A172 (cell line): ENCODE data around the gene ZXDC. TPM values are rescaled to one million over a fixed set of nuclear protein-coding genes. Genes with fewer than 3 reads are reported as not detected.

Experiments
- DNase-seq: peaks from one replicate; pipeline ENCODE4 v3.0.0-alpha.2; 2015; ENCODE audit warnings: low spot score
- total RNA-seq: library from RNA; depleted of rRNA; stranded (reverse); fragments of >200 nt; shearing (Covaris generic); gene quantifications from 2 replicates; pipeline ENCODE4 v1.2.3, GENCODE V29; 2014

Gene ZXDC
- total RNA-seq, 1 experiment from 2014 or later, result 19.2 TPM

DNA sequence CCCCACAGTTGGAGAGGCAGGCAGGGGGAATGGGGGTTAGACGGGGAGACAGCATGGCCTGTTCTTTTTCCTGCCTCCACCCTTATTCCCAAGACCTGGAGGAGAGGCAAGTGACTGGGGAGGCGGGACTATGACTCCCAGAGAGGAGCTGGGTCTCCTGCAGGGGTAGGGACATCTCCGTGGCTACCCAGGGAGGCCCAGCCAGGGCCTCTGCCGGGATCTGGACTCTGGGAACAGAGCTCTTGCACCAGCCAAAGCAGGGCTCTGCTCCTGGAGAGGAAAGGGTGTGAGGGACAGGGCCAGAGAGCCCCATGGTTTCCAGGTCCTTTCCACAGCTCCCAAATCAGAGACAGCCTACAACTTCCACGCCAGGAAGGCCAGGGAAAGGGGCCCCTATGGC, 58.2 kb downstream of the ZXDC start:
- no peak for DNase-seq

DNA sequence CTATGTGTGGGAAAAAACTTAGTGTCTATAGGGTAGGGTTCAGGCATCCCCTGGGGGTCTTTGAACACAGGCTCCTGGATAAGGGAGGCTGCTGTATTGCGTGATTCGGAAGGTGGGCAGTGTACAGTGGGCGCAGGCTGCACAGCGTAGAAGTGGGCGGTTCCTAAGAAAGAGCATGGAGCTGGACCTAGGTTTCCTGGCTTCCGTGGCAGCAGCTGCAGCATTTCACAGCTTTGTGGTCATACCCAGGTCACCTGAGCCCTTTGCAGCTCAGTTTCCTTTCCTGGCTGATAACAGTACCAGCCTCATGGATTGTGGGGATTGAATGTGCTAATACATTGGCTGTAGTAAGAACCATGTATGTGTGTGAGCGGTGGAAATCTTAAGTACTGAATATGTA, 58.7 kb downstream of the ZXDC start:
- no peak for DNase-seq

DNA sequence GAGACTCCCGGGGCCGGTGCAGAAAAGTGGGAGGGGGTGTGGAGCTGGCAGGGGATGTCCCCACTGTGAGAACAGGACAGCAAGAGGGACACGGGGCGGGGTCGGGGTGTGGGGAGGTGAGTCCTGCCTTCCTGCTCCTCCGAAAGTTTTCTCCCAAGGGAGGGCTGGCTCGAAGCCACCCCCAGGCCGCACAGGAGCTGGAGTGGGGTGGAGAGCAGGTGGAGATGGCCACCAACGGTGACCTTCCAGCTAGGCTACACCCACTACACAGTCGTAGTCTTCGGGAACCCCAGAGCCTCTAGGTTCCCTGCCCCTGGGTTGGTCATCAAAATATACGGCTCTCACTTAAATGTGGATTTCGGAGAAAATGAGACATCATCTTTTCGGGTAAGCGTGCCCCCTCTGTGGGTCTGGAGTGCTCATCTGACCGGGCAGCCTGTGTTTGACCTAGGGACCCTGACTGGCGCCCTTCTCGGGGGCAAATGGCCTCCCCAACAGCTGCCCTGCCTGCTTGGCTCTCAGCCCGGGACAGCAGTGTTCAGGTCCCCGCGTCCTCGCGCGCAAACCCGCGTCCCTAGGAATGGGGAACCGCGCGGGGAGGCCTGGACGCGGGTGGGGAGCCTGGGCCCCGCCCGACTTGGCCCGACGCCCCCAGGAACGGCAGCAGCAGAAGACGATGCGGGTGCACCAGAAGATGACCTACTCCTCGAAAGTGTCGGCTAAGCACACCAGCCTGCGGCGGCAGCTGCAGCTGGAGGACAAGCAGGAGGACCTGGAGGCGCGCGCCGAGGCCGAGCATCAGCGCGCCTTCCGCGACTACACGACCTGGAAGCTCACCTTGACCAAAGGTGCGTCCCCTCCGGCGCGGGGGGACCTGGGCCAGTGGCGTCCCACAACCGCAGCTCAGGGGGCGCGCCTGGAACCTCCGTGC, 59.8 kb downstream of the ZXDC start:
- DNase-seq, result no peak

DNA sequence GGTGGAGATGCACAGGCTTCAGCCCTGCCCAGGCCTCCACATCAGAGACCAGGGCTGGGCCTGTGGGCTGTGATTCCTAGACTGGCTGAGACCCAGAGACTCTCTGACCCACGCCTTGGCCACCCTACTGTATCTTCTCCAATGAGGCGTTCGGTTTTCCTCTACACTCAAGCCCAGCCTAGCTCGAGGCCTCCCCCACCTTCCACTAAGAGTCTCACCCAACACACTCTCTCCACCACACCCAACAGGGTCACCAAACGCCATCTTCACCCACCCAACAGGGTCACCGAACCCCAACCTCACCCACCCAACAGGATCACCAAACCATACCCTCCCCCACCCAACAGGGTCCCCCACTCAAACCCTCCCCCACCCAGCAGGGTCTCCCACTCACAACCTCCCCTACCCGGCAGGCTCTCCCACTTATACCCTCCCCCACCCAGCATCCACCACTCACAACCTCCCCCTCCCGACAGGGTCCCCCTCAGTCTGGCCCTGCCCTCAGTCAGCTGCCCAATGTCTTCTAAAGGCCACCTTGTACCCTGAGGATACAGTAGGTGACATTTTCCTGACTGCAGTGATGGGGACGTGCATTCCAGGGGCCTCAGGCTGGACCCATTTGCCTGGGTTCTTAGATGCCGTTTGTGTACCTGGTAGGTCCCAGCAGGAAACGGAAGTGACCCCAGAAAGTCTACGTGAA, 60.6 kb downstream of the ZXDC start:
- DNase-seq, result no peak

DNA sequence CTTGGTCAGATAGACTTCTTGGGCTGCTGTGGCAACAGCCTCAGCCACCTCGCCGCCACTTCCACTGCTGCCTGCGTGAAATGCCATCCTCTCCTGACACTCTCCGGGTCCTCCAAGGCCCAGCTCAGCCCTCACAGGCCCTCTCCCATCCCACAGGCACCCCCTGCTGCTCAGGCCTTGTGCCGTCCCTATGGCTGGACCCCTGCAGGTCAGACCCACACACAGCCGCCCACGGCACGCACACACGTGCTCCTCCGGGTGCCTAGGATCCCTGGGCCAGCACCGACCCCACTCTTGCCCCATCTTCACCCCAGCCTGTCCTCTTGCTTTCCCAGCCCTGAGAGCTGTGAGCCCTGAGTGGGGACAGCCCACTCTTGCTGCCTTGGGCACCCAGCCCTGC, 61.3 kb downstream of the ZXDC start:
- DNase-seq, result no peak

DNA sequence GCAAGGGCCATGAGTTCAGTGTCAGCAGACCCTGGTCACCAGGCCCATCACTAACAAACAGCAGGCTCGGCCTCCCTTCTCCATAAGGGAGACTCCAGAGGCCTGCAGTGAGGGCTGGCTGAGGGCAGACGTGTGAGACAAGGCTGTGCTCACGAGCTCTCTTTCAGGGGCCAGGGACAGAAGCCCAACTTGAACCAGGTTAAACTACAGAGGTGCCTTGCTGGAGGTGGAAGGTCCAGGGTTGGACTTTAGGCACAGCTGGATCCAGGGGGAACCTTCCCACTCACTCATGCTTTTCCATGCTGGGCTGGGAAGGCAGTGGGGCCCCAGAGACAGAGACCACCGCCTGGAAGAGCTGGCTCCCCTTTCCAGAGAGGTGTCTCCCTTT, 62.0 kb downstream of the ZXDC start:
- no peak for DNase-seq

DNA sequence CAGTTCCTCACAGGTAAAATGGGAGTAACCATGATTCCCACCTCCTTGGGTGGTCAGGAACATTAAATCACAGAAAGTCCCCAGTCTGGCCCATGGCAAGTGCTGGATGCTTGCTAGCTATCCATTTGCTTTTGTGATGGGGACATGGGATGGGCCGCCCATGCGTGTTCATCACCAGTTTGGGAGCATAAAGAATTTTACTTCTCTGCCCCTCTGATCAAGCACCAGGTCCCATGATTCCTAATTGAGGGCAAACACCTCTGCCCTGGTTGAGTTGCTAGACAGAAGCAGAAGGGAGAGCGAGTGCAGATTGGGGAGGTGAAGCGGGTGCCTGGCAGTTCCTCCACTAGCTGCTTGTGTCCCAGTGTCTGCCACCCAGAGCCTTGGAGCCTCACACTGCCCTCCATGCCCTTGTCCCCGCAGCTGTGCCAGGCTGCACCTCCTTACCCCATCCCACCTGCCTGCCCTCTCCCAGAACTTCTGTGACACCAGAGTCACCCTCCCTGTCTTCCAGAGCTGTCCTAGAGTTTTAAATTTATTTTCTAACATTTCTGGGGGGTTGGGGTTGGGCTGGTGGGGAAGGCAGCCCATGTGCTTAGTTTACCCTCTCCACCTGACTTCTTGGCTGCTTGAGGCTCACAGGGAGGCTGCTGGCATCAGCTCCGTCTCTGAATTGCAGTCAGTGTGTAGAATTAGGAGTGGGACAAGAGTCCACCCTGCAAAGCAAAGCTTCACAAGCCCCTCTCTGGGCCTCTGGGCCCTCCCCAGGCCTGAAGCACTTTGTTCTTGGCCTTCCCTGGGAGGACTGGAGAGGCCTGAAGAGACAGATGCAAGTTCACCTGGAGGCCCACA, 62.6 kb downstream of the ZXDC start:
- DNase-seq, result no peak

DNA sequence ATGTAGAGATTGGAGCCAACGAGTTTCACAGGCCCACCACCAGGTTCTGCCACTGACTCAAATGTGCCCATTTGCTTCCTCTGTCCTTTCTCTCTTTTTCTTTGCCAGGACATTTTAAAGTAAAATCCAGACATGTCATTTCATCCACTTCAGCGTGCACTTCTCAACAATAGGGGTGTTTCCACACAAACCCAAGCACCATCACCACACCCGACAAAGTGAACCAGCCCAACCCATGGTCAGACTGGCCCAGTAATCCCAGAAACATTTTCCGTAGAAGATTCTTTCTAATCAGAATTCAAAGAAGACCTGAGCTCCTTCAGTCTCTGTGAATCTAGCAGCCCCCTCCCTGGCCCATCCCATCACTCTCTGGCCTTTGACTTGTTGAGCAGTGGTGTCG, 67.6 kb downstream of the ZXDC start:
- no peak for DNase-seq

DNA sequence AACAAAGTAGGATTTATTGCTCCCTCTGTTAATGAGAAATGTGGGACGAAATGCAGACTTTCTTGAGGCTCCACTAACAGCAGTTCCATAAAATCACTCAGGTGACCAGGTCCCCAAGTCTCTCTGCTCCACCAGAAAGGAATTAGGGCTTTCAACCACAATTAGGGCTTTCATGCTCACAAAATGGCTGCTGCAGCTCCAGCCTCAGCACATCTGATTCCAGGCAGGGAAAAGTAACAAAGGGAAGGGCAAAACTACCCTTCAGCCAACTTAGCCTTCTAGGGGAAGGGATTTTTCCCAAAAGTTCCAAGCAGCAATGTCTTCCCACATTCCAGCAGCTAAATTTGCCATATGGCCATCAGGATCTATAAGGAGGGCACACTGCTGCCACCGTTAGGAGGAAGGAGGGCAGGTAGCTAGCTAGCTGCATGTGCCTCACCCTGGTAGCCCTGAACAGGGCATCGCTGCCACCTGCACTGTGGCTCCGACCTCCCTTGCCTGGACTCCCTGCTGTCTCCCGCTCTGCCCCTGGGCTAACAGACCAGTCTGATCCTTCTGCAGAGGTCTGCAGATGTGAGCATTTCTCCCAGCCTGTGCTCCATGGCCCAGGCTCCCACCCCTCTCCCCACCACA, 68.2 kb downstream of the ZXDC start:
- DNase-seq, result no peak

DNA sequence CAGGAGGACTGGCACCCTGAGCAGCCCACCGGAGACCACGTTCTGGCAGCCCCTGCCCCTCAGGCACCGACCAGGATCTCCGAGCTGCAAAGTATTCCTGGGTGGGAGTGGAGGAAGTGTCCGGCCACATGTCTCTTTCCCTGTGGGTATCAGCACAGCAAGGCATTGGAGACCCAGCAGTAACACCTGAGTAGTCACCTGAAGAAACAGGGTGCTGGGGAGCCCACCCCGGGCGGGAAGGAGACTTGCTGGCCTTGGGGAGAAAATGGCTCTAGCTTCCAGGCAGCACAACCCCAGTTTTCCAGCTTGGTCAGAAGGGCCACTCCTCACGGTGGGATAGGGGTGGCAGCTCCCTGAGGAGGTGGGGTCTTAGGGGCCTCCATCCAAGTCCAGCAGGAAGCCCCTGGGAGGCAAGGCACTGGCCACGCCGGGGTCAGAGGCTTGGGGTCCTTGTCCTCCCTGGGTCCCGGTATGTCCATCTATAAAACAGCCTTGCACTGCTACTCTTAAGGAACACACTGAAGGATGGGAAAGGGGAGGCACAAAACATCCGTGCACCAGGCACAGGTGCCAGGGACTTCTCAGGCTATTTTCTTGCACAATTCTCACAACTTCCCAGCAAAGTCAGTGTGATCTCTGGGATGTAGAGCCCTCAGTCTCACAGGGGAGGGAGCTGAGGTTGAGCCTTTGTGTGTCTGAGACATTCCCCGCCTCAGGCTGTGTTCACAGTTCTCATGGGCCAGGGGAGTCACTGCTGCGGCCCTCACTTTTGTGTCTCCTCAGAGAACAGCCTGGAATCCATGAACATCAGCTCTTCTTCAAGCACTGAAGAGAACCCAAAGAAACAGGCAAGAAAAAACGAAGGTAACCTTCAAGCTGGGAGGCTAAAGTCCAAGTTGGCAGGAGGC, 69.0 kb downstream of the ZXDC start:
- no peak for DNase-seq

DNA sequence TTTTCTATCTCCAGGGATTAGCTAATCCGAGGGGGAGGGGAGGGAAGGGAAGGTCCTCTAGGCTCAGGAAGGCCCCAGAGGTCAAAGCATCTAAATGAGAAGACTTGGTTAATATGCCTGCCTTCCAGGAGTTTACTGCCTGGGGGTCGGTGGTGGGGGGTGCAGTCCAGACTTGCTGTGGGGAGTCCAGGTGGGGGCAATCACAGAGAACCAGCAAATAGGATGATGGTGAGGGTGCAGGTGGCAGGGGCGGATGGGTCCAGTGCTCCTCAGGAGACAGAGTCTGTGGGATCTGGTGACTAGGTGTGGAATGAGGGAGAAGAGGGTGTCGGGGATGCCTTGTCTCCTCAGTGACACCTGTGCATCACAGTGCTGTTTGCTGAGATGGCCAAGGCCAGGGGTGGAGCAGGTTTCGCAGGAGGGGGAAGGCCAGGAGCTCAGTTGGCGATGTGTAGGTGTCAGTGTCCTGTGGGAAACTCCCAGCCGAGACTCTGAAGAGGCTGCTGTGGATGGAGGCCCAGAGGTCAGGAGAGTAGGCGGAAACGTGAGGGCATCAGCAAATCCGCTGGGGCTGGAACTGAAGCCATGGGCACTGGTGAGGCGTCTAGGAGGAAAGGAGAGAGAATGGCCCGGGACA, 72.9 kb downstream of the ZXDC start:
- DNase-seq, result no peak

DNA sequence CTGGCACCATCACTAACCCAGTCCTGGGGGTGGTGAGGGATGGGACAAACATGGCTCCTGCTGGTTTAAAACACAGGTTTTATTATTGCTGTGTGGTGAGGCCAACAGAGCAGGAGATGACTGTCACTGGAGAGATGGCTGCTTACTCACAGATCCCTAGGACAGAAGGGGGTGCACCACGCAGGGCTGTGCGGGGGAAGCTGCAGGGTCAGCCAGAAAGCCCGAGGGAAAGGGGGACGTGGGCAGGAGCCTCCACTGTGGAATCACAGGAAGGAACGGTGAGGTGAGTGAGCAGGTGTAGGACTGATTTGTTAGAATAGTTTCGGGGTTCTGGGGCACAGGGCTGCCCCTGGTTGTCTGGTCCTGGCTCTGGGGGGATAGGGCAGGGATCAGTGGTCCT, 73.5 kb downstream of the ZXDC start:
- DNase-seq, result no peak

DNA sequence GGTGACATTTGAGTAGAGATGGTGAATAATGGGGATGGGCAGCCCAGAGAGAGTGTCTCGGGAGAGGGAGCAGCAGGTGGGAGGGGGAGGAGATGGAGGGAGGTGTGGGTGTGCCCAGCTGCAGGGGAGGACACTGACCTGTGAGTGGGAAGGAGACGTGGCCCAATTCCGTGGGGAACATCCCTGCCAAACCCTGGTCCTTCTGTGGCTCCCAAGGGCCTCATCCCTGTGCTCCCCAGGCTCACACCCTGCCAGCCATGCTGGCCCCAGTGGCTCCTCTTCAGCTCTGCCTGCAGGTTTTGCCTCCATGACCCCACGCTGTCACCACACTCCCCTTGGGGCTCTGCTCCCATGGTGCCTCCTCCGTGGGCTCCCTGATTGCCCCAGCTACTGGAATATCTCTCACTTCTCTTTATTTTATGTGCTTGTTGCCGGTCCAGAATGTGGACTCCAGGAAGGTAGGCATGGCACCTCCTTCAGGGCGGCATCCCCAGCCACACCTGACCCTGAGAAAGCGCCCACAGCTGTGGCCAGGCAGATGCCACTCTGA, 74.0 kb downstream of the ZXDC start:
- no peak for DNase-seq

DNA sequence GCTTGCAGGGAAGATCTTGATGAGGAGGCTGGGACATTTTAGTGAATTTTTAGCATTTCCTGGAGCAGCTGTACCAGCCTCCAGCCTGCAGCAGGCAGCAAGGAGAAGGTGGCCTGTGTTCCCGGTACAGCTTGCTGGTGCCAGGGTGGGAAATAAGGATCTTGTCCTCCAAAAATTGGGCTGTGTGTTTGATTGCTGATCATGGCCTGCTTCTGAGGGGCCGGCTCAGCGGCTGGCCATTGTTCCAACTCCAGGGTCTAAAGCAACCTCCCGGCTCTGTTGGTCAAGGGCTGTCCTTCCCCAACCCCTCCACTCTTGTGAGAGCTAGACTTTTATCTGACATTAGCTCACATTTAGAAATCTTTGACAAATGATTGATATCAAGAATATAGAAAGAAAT, 75.9 kb downstream of the ZXDC start:
- no peak for DNase-seq

DNA sequence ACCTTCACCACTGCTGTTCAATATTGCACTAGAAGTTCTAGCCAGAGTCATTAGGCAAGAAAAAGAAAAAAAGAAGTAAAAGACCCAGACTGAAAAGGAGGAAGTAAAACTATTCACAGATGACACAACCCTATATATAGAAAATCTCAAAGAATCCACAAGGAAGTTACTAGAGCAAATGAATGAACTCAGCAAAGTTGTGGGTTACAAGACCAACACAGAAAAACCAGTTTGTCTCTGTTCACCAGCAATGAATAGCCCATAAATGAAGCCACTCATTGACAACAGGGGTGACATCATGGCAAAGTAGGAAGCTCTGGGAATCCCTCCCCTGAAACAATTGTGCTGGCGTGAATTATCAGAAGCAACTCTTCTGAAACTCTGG, 76.3 kb downstream of the ZXDC start:
- no peak for DNase-seq

DNA sequence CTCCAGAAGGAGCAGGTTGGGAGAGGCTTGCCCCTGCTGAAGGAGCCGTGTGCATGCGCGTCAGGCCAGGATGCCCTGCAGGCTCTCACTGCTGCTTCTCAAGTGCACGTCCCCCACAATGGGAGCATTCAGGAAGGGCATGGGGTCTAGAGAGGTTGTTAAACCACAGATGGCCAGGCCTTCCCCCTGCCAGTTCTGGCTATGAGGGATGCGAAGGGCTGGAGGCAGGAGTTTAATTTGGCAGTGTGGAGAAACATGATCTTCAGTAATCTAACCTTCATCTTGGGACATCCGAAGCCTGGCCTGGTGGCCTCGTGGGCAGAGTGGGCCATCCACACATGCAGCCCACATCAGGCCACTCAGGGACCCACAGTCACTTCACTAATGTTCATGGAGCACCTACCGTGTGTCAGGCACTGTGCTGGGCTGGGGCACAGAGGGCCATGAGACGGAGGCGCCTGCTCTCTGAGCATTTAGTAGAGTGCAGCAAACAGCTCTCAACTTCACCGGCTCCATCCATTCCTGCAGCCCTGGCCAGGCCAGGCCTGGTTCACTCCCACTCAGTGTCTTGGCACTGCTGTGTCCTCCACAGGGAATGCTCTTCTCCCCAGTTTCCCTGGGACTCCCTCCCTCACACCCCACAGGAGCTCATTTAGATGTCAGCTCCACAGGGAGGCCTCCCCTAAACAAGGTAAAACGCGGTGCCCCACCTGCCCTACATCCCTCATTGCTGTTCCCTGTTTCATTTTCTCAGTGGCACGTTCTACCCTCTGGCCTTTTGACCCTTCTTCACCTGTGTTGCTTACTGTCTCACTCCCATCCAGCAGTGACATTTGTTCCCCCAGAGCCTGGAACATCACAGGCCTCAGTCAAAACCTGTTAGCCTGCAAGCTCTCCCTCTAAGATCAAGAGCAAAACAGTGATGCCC, 77.0 kb downstream of the ZXDC start:
- DNase-seq, result no peak

DNA sequence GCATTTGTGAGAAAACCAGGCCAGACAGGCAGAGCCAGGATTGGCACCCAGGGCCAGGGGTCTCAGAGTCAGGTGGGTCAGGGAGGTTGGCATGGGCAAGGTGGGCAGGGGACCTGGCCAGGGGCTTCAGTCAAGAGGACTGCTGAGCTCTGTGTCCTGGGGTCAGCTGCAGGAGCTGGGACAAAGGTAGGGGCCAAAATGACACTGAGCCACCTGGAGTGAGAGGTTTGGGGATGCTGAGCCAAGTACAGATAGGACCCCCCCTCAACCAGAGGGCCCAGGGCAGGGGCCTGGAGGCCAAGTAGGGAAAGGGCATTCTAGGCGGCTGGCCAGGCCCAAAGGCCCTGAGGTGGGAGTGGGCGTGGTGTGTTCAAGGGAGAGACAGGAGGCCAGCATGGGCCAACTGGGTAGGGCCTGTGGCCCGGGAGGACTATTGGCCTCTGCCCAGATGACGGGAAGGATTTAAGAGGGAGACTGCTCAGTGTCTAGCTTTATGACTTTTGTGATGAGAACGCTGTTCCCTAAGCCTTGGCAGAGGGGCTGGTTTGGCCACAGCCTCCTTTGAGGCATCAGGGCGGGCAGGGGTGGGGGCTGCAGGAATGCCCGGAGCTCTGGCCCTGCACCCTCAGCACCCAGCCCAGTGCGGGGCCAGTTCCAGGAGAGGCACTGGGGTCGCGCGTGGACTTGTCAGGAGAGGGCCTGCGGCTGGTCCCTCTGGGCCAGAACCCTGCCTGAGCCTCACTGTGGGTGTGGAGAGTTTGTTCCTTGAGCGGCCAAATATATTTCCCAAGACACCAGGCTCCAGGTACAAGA, 77.9 kb downstream of the ZXDC start:
- DNase-seq, result no peak

DNA sequence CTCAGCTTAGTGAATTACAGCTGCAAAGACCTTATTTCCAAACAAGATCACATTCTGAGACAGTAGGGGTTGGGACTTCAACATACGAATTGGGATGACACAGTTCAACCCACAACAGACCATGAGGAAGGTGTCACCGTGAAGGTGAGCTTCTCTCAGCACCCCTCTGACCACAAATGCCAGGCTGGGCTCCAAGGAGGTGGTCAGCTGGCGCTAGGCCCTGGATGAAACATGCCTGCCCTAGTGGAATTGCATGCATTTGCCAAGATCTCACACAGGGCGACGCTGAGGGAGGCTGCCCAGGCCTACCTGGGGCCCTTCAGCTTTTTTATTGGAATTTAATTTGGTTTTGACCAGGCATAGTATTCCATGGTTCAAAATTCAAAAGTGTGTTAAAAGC, 79.2 kb downstream of the ZXDC start:
- DNase-seq, result no peak
